ENCODE results near the gene COL8A2. TPM values are rescaled to one million over a fixed set of nuclear protein-coding genes. Genes with fewer than 3 reads are reported as not detected.

The COL8A2 gene
- total RNA-seq, 4 donors from 2014 or later = 1.2 to 16.6 (median 5.8) TPM

DNA sequence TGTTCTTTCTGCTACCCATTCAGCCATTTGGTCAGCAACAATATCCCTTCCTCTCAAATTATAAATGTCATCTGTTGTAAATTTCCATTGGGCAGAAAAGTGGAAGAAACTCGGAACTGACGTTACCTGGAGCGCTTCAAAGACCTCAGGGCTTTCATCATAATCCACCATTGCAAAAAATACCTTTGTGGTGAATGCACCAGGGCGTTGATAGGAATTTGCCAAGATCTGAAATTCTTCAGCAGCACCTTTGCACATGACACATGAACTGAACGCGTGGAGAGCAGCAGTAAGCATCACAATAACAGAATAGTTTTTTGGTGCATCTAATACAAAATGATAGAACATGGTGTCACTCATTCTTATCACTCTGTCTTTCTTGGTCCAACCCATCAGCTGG is 44.2 kb downstream of the COL8A2 start:
- H3K27me3 ChIP-seq = no peaks in the 10 kb centered on the region
- intact Hi-C loops (cut with DNase I; ENCODE audit: low total_unique reads) = no loop called here

GRCh38 chr1:36080236-36080635 is 44.8 kb downstream of the COL8A2 start:
- Histone ChIP-seq H3K27me3 (no peaks in the 10 kb centered on the region), H3K4me3 (no peak overlapping the region), H3K9me3 (no peaks in the 10 kb centered on the region), H3K4me1 (no peaks in the 10 kb centered on the region), H3K36me3 (no peaks in the 10 kb centered on the region), H3K27ac (no peak overlapping the region)
- intact Hi-C loops (cut with DNase I; ENCODE audit: low total_unique reads) = no loop called here
- DNase-seq = no peak
- TF ChIP-seq POLR2A (IDR thresholded peaks at IDR 0.05) (no peak), CTCF (IDR thresholded peaks at IDR 0.05) (no peak)

More for the DNA sequence above, 44.2 kb downstream of the COL8A2 start:
- Histone ChIP-seq H3K9me3 (no peaks in the 10 kb centered on the region), H3K27ac (no peak overlapping the region), H3K36me3 (no peaks in the 10 kb centered on the region), H3K4me1 (no peaks in the 10 kb centered on the region), H3K4me3 (no peak overlapping the region)
- no peak for DNase-seq
- TF ChIP-seq CTCF (IDR thresholded peaks at IDR 0.05) (no peak), POLR2A (IDR thresholded peaks at IDR 0.05) (no peak)

GRCh38 chr1:36076979-36077573 is 47.9 kb downstream of the COL8A2 start:
- no peak for DNase-seq
- Histone ChIP-seq H3K27me3 (no peaks in the 10 kb centered on the region), H3K27ac (no peak overlapping the region), H3K9me3 (no peaks in the 10 kb centered on the region), H3K4me3 (no peak overlapping the region), H3K4me1 (no peaks in the 10 kb centered on the region), H3K36me3 (no peaks in the 10 kb centered on the region)
- TF ChIP-seq POLR2A (IDR thresholded peaks at IDR 0.05) (no peak), CTCF (IDR thresholded peaks at IDR 0.05) (no peak)
- intact Hi-C loops (cut with DNase I; ENCODE audit: low total_unique reads) = no loop called here

GRCh38 chr1:36070349-36070748 is 54.7 kb downstream of the COL8A2 start:
- intact Hi-C loops (cut with DNase I; ENCODE audit: low total_unique reads) = no loop called here
- Histone ChIP-seq H3K4me3 (no peak overlapping the region), H3K27me3 (no peaks in the 10 kb centered on the region), H3K9me3 (no peaks in the 10 kb centered on the region), H3K36me3 (no peaks in the 10 kb centered on the region), H3K4me1 (no peaks in the 10 kb centered on the region), H3K27ac (no peak overlapping the region)
- no peak for DNase-seq
- TF ChIP-seq POLR2A (IDR thresholded peaks at IDR 0.05) (no peak), CTCF (IDR thresholded peaks at IDR 0.05) (no peak)

GRCh38 chr1:36068866-36069265 is 56.2 kb downstream of the COL8A2 start:
- no peaks in the 10 kb centered on the region for H3K36me3 ChIP-seq
- no peaks in the 10 kb centered on the region for H3K27me3 ChIP-seq
- no peak for DNase-seq
- intact Hi-C loops (cut with DNase I; ENCODE audit: low total_unique reads) = no loop called here
- no peaks in the 10 kb centered on the region for H3K4me1 ChIP-seq
- TF ChIP-seq POLR2A (IDR thresholded peaks at IDR 0.05) (no peak), CTCF (IDR thresholded peaks at IDR 0.05) (no peak)
- H3K27ac ChIP-seq = no peak overlapping the region
- H3K9me3 ChIP-seq = no peaks in the 10 kb centered on the region
- H3K4me3 ChIP-seq = no peak overlapping the region

All from uterus (tissue), 4 donors.